Iris pigment epithelial cell (primary cell): ENCODE measurements around the gene HSDL1.

Experiments
- DNase-seq: peaks from one replicate; pipeline ENCODE4 v3.0.0-alpha.2; 2011; ENCODE audit warnings: low read depth

HSDL1 gene

DNA sequence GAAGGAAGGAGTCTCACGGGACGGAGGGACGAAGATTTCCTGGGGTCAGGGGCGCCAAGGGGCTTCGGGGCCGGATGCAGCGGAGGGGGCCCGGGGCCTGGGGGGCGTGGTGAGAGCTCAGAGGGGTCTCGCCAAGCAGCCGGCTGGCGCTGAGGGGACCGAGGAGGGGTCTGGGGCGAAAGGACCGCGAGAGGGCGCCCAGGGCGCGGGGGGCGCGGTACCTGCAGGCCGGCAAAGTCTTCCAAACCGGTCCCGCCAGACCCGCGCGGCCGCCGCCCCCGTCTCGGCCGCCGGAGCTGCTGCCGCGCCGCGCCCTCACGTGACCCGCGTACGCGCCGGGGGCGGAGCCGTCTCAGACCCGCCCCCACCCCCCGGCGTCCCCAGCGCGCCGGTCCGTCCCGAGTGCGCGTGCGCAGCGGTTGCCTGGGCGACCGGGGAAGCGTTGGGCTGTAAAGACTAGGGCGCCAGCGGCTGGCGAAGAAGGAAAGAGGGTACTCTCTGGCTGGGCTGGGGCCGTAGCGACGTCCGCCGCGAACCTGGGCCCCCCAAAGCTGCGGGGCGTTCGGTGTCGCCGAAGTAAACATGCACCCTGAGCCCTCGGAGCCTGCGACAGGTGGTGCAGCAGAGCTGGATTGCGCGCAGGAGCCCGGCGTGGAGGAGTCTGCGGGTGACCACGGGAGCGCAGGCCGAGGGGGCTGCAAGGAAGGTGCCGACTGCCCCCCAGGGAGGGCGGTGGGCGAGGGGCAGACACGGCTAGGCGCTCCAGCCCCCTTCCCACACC lies at the start of gene HSDL1, which contains the start of gene DNAAF1:
Gene HSDL1 (minus strand): TSS at position 319 of the 781 bp plus-strand sequence. CDS start 13,856 bp downstream, outside the sequence.
Gene DNAAF1 (plus strand): TSS at position 450 of the 781 bp plus-strand sequence. CDS start 133 bp downstream, at position 583.
- DNase-seq, result peak; percentile 71

DNA sequence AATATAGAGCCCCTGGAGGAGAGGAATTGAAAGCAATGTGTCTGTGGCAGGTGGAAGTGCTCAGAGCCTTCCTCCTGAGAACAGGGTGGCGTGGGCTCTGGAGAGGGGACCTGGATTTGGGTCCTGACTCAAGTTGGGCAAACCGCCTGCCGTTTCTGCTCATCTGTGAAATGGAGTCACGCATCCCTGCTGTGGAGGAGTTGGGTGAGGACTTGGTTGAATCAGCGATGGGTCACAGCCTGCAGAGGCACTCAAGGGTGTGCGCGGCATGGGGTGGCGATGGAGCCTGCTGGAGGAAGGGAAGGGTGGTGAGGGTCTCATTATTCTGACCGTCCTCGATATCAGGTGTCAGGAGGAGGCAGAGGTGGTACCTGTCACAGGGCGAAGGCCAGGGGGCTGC lies 49.0 kb upstream of the HSDL1 start:
- no peak for DNase-seq

DNA sequence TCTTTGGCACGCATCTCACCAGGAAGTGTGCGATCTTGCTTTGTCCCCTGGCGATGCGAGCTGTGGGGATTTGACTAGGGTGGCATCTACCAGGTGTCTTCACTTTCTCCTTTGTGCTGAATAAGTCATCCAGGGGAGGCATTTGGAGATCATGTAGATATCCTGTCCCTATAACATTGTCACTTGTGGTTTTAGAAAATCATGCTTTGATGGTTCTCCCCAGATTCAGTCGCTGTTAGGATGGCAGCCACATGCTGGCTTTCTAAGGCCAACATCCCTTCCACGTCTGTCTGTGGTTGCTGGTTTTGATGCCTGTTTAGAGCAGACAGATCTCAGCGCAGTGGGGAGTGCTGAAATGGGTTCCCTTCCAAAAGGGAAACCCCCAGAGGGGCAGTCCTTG lies 48.5 kb upstream of the HSDL1 start:
- no peak for DNase-seq

DNA sequence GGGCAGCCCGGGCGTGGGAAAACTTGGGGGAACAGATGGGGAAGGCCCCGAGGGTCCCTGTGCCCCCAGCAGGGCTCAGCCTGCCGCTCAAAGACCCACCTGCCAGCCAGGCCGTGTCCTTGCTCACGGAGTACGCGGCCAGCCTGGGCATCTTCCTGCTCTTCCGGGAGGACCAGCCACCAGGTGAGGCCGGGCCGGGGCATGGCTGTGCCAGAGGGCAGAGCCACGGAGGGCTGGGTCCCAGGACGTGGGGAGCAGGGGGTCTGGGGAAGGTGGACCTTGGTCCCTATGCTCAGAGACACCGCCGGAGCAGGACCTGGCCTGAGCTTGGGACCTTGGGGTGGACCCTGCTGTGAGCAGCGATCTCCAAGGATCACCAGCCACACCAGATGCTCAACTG lies 46.5 kb upstream of the HSDL1 start:
- no peak for DNase-seq

DNA sequence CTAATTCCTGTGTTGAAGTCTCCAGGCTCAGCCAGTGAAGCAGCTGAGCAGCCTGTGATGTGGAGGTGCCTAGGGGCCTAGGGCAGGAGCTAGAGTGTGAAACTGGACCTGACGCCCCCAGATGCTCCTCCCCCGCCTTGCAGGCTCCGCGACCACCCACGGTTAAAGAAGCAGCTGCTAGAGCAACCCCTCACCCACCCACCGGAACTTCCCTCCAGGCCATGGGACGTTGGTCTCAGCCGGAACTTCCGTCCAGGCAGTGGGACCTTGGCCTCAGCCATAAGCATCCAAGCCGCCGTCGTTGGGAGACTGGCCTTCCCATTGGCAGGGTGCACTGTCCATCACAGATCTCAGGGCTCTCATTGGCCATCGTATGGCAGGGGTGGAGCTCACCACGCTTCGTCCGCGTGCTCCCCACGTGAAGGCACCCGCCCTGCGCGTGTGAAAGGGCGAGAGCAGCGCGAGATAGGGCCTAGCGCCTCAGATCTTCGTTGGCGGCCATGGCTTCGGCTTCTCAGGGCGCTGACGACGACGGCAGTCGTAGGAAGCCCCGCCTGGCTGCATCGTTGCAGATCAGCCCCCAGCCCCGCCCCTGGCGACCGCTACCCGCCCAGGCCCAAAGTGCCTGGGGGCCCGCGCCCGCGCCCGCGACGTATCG lies 45.9 kb upstream of the HSDL1 start, which contains the start of gene ADAD2:
Gene ADAD2 (plus strand): TSS at position 427 of the 658 bp plus-strand sequence. CDS start 74 bp downstream, at position 501.
- DNase-seq, result no peak

DNA sequence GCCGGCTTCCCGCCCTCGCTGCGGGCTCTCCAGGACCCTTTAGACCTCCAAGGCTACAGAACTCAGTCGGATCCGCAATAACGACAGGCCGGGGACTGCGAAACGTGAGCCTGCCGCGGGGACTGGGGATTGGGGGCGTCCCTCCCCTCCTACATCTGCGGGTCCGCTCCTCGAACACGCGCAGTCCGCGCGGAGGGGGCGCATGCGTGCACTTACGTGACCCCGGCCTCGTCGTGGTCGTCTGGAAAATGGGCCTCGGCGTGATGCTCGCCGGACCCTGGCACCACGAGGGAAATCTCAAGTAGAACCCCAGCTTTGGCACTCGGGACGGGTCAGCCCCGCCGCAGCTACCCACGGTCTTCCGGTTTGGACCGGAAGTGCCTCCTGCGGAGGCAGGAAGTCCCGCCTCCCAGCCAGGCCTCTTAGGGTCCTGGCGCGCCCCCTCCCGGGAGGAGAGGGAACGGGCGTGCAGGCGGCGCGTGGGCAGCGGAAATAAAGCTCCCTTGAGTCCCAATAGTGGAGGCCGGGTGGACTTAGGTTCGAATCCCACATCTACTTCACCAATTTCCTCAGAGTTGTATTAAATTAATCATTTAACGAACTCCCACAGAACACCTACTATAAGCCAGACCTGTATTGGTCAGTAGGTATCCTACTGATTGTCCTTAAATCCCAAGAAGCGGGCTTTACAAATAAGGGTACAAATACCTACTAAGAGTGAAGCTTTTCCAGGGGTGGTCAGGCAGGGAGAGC lies 41.9 kb upstream of the HSDL1 start, which contains the start of gene TAF1C:
Gene TAF1C (minus strand): TSS at position 373 of the 753 bp plus-strand sequence. CDS start 2,069 bp downstream, outside the sequence.
- DNase-seq, result peak; percentile 94

DNA sequence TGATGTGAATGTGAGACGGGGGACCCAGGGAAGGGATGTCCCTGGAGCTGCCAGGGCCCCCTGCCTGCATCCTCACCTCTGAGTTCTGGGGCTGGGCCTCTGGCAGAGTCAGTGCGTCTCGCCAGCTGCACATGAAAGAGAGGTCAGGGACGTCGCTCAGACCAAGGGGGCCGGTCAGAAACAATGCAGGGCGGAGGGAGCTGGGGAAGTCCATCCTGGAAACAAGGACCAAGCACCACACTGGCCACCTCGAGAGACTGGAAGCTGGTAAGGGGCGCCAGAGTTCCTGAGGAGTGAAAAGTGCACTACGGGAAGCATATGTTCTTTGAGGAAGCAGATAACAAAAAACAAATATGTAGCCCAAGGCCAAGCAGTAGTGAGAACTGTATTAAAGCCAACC lies 39.8 kb upstream of the HSDL1 start:
- no peak for DNase-seq

DNA sequence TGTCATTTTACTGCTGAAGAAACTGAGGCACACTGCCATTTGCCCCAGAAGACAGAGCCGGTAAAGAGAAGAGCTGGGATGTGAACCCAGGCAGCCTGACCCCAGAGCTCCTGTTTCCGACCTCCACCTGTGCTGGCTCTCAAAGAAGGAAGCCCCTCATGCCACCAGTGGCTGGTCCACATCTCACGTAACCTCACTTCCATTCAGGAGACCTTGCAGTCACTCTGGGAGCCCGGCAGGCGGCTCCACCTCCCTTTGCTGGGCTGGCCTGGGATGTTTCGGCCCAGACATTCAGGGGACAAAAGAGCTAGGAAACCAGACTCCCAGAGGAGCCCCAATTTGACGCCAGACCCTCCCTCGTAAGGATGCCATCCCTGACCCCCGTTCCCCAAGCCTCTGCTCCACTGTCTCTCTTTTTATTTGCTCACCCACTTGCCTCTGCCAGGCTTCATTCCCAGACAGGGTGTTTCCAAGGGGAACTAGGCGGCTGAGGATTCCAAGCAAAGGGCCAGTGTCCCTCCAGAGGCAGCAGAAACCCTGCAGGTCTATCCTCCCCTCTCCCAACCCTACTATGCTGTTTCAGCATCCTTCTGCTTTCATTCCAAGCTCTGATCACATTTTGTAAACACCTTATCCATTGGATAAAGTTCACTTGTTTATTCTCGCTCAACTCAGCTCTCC lies 39.1 kb upstream of the HSDL1 start:
- no peak for DNase-seq

DNA sequence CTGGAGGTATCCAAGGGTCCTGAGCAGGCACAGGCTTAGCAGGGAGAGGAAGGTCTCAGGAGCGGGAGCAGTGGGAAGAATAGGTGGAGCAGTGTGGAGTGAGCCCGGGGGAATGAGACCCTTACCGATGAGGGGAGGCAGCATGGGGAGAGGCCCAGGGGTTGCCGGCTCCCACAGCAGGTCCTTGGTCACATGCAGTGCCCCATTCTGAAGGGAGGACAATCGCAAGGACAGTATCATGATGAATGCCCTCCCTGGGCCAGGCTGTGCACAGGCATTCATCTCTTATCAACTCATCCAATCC lies 38.5 kb upstream of the HSDL1 start:
- DNase-seq, result no peak

DNA sequence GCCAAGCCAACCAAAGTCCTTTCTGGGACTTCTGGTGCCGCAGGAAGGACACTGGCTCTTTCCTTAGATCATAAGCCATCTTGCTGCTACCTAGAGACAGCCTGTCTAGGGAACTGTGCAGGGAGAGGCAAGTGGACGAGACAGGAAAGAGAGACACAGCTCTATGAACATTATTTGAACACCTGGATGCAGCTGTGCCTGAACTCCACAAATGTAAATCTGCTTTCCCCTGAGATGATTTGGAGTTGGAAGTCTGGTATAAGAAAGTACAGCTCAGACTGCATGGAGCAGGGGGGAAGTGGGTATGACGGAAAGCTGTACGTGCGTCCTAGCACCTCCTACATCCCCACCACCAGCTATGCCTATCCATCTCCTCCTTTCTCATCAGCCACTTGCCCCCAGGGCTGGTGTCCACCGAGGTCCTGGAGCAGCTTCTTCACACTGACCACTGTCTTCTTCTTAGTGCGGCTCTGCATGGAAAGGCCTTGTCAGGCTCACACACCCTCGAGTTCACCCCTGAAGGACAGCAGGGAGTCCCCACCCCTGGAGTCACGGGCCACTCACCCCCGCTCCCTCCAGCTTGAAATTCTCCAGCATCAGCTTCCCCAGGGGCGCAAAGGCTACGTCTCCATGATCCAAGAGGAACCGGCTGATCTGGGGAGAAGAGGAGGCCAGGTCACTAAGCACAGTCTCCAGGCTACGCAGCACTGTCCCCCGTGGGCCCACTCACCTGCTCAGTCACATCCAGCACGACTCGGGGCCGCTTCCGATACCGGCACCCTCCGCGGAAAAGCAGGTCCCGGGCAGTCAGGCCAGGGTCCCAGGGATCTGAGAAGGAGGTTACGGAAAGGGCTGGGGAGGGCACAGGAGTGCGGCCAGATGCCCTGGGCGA lies 37.9 kb upstream of the HSDL1 start:
- DNase-seq, result no peak

DNA sequence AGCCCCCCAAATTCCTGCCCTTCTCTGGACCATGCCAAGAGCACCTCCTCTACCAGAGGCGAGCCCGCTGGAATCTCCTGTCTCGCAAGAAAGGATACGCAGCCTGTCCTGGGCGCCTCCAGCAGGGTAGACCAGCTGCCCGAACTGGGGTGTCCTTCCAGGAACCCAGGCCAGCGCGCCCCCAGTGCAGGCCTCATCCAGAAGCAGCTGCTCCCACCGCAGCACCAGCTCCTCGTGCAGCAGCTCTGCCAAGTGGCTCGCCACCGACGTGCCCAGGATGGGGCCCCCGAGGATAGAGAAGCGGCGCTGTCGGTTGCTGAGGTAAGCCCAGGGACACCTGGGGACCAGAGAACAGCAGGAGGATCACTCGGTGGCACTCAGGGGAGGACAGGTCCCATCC lies 37.1 kb upstream of the HSDL1 start:
- DNase-seq, result no peak

DNA sequence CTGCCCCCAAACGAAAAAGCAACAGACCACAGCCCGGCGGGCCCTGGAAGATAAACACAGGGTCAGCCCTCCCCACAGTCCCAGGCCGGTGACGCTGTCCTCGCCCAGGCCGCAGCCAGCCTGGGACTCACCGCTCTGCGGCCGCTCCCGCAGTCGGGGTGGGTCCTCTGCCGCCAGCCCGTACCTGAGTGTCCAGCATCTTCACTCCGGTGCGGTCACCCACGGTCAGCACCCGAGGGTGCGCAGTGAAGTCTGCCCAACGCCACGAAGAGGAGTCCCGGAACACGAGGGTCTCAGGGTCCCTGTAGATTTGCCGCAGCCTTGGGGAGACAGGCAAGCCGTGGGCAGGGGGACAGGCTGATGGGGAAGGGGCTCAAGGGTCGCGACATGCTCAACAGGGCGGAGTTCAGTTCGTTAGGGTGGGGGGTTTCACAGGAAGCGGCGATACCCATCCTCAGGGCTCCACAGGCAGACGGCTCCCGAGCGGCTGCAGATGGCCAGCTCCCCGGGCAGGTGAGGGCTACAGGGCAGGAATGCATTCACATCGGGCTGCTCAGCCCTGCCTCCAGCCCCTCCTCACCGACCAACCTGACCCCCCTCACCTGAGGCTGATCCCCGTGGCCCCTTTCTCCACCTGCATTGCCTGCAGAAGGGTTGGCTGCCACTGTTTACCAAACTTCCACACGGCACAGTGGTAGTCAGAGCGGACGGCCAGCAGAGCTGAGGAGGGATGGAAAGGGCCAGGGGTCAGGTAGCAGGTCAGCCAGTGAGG lies 36.4 kb upstream of the HSDL1 start:
- no peak for DNase-seq

DNA sequence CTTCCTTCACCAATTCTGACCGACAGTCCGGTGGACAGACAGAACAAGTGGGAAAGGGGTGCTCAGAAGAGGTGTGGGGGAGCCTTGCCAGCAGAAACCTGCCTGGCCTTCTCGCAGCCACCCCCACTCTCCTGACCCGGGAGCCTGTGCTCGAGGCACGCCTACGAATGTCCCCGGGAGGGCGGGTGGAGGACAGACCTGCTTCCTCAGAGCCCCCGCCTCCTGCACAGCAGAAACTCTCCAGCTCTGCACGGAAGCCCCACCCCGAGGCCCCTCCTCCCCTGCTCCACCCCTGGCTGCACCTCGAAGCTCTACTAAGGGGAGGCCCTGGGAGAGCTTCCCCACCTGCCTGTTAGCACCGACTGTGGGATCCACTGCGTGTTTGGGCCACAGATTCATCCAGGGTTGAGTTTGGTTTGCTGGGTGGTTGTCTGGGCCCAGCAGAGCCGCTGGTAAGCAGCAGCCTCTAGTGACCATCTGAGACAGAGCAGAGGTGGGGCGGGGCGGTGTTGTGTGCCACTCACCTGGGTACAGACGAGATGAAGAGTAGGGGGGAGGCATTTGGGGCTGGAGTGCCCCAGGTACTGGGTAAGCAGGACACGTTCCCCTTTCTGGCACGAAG lies 35.7 kb upstream of the HSDL1 start:
- no peak for DNase-seq

DNA sequence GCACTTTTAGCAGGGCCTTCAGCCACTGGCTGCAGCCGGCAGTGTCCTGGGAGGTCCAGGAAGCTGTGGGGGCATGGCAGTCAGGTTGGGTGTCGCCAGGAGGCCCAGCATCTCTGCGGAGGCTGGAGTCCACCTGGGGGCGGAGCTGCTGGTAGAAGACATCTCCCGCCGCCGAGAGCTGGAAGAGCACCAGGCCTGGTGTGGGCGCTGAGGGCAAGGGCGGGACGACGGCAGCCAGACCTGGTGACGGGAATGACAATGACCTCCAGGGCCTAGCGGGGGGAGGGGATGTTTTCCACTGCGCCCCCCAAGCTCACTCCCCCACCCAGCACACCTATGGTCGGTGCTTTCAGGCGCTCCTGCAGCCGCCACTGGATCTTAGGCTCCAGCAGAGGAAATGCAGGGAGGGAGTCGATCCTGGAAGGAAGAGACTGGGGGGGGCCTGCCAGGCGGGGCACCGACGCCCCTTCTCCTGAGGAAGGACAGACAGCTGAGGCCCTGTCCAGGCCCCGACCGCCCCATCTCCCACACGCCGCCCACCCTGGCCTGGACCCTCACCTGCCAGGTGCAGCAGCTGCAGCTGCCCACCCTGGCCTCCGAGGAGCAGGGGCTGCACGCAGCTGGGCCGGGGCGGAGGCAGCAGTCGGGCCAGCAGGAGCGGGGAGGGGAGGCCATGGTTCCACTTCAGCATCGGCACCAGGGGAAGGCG lies 34.8 kb upstream of the HSDL1 start:
- no peak for DNase-seq

DNA sequence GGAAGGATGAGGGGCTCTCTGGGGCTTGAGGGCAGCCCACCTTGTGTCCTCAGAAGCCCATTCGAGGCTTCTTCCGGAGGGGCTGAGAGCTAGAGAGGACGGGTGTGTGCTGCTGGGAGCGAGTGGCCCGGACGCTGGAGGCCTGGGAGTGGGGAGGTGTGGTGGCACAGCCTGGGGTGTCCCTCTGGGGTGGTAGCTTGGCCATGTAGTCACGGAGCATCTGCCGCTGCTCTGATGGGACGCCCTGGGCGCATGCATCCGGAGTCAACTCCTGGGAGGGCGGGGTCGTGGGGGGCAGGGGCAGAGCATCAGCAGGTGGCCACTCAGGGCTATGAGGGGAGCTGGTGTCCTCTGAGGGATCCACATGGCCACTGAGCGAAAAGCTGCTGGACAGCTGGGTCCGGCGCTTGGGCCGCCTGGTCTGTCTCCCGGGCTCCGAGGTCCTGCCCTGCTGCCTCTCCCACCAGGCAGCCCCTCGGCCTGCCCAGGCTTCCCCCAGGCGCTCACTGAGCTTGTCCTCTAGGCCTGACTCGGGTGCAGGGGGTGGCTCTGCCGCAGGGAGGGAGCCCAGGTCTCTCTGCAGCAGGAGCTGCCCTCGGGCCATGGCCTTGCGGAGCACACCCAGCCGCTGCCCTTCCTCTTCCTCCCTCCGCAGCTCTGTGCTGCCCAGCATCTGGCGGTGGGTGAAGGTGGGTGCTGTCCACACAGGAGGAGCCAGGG lies 34.1 kb upstream of the HSDL1 start:
- DNase-seq, result no peak

DNA sequence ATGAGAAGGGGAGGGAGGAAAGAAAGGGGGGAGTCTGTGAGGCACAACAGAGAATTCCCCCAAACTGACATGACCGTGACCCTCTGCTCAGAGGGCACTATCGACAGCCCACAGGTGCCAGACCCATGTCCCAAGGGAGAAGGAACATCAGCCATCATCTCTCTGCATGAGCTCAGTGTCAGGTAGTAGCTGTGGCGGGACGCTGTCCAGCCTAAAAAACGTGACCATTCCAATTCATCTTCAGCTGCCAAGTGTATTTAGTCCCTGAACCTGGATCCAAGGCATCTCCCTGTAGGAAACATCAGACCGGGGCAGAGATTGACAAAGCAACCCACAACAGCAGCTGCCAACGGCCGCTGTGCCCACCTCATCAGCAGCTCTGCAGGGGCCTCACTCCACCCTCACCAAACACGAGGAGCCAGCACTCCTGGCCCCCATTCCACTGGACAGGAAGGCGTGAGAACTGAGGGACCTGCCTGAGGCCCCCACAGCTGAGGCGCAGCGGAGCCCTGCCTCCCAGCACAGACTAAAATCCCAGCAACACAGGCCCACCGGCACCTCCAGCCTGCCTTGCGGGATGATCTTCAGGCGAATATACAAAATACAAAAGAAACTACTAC lies 33.3 kb upstream of the HSDL1 start:
- no peak for DNase-seq

DNA sequence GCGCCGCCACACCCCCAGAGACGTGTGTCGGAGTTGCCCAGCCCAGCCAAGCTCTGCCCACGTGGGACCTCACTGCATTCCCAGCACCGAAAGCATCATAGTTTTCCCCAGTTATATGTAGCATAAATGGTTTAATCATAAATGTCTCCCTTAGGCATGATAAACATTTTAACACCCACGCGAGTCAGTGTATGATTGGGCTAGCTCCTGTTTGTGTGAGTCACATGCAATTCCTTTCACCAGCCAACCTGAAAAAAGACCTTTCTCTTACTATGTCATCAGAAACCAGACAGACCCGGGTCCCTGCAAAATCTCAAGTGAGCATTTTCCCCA lies 32.7 kb upstream of the HSDL1 start:
- DNase-seq, result peak; percentile 77
